K562 (cell line): ENCODE measurements around the gene SETD5. TPM values are rescaled to one million over a fixed set of nuclear protein-coding genes. Genes with fewer than 3 reads are reported as not detected.
A peak's percentile ranks its signal among the peaks of the same experiment; 100 is the strongest.

Experiments used
- CBX5 ChIP-seq: IDR thresholded peaks from 2 replicates; pipeline ENCODE4 v1.6.1; 2014; ENCODE audit warnings: low read depth, borderline replicate concordance
- CREB3L1 ChIP-seq: fragments of 450-650 bp; IDR thresholded peaks from 2 replicates; pipeline ENCODE4 v1.6.1; 2014; ENCODE audit warnings: low read depth, mild to moderate bottlenecking, moderate library complexity, borderline replicate concordance
- DACH1 ChIP-seq: fragments of 450-650 bp; IDR thresholded peaks from 2 replicates; pipeline ENCODE4 v1.6.1; 2018; ENCODE audit not compliant: partially characterized antibody
- GABPB2 ChIP-seq: fragments of 250-450 bp; sonication (Bioruptor Pico); conservative IDR thresholded peaks from 2 replicates; pipeline ENCODE4 v1.5.1; 2021; ENCODE audit warnings: mild to moderate bottlenecking
- GTF2F1 ChIP-seq: IDR thresholded peaks from 2 replicates; pipeline ENCODE4 v1.6.1; 2011; ENCODE audit warnings: low read depth, low read length, improper control_type of control experiment
- HDAC6 ChIP-seq: IDR thresholded peaks from 2 replicates; pipeline ENCODE4 v1.6.1; 2012; ENCODE audit warnings: low read depth, mild to moderate bottlenecking, control low read depth, inconsistent platforms, low read length, moderate library complexity
- HIVEP1 ChIP-seq: fragments of 250-450 bp; sonication (Bioruptor Pico); IDR thresholded peaks from 2 replicates; pipeline ENCODE4 v1.4.0; 2020; ENCODE audit warnings: mild to moderate bottlenecking
- KLF10 ChIP-seq: fragments of 250-450 bp; sonication (Bioruptor Pico); IDR thresholded peaks from 2 replicates; pipeline ENCODE4 v1.6.1; 2021; ENCODE audit warnings: matching md5 sums
- NFIC ChIP-seq: fragments of 450-650 bp; IDR thresholded peaks from 2 replicates; pipeline ENCODE4 v1.6.1; 2017; ENCODE audit warnings: mild to moderate bottlenecking, inconsistent platforms
- NR1H2 ChIP-seq: sonication (generic); formaldehyde crosslinking; IDR thresholded peaks from 2 replicates; pipeline ENCODE4 v1.4.0; 2020; ENCODE audit warnings: mild to moderate bottlenecking, missing genetic modification reagents
- PHB ChIP-seq: fragments of 250-450 bp; sonication (Bioruptor Pico); IDR thresholded peaks from 2 replicates; pipeline ENCODE4 v1.5.0; 2021
- PHF20 ChIP-seq: fragments of 450-650 bp; IDR thresholded peaks from 2 replicates; pipeline ENCODE4 v1.6.1; 2018; ENCODE audit not compliant: partially characterized antibody
- SMARCE1 ChIP-seq: fragments of 450-650 bp; IDR thresholded peaks from 2 replicates; pipeline ENCODE4 v1.7.1; 2016; ENCODE audit warnings: mild to moderate bottlenecking
- TAF7 ChIP-seq: fragments of 450-650 bp; IDR thresholded peaks from 2 replicates; pipeline ENCODE4 v1.6.1; 2016; ENCODE audit warnings: missing genetic modification characterization, missing compliant biosample characterization
- TCFL5 ChIP-seq: fragments of 250-450 bp; sonication (Bioruptor Pico); conservative IDR thresholded peaks from 2 replicates; pipeline ENCODE4 v1.6.1; 2021; ENCODE audit warnings: mild to moderate bottlenecking, moderate library complexity, matching md5 sums
- TGIF2 ChIP-seq: sonication (generic); formaldehyde crosslinking; IDR thresholded peaks from 2 replicates; pipeline ENCODE4 v1.8.1; 2022; ENCODE audit warnings: mild to moderate bottlenecking, missing genetic modification reagents, moderate library complexity
- TRIM25 ChIP-seq: fragments of 450-650 bp; IDR thresholded peaks from 2 replicates; pipeline ENCODE4 v1.7.0; 2016; ENCODE audit warnings: borderline replicate concordance
- ZFP30 ChIP-seq: fragments of 250-450 bp; sonication (Bioruptor Pico); IDR thresholded peaks from 2 replicates; pipeline ENCODE4 v1.8.0; 2022; ENCODE audit warnings: moderate library complexity, mild to moderate bottlenecking, inconsistent platforms, borderline replicate concordance
- ZNF121 ChIP-seq: sonication (generic); formaldehyde crosslinking; conservative IDR thresholded peaks from 2 replicates; pipeline ENCODE4 v1.8.0; 2022; ENCODE audit warnings: missing genetic modification reagents
- ZNF165 ChIP-seq: fragments of 250-450 bp; sonication (Bioruptor Pico); IDR thresholded peaks from 2 replicates; pipeline ENCODE4 v1.4.0; 2020; ENCODE audit warnings: borderline replicate concordance
- ZNF41 ChIP-seq: fragments of 250-450 bp; sonication (Bioruptor Pico); conservative IDR thresholded peaks from 2 replicates; pipeline ENCODE4 v1.4.0; 2020; ENCODE audit warnings: mild to moderate bottlenecking
- ZNF436 ChIP-seq: fragments of 250-450, 450-650 bp; sonication (Bioruptor Pico); formaldehyde crosslinking; IDR thresholded peaks from 2 replicates; pipeline ENCODE4 v1.7.0; 2020; ENCODE audit warnings: mild to moderate bottlenecking
- ZNF668 ChIP-seq: fragments of 250-450 bp; sonication (Bioruptor Pico); IDR thresholded peaks from 2 replicates; pipeline ENCODE4 v1.8.0; 2022; ENCODE audit warnings: mild to moderate bottlenecking, inconsistent platforms
- ZSCAN29 ChIP-seq: fragments of 450-650 bp; IDR thresholded peaks from 2 replicates; pipeline ENCODE4 v1.6.1; 2017
- ZSCAN32 ChIP-seq: fragments of 450-650 bp; formaldehyde crosslinking; IDR thresholded peaks from 2 replicates; pipeline ENCODE4 v1.4.0; 2020; ENCODE audit warnings: mild to moderate bottlenecking, moderate library complexity
- polyA plus RNA-seq, 8 experiments: library from polyadenylated mRNA; depleted of rRNA in 4 of 8; stranded (reverse) in 5 of 8; unstranded in 3 of 8; fragments of >200 nt; fragmentation: Nextera tagmentation in 2 of 8; fragmentation: Illumina TruSeq in 1 of 8; extraction: Ambion mirVana in 2 of 8; extraction: Trizol in 1 of 8; gene quantifications; 2 replicates each; pipeline versions ENCODE4 v1.2.1 to v1.2.3, GENCODE V29; 2011 to 2014; ENCODE audit warnings: inconsistent platforms in 1 of 8, missing spikeins in 1 of 8
- total RNA-seq, 7 experiments: library from RNA; depleted of rRNA in 6 of 7; stranded (reverse); fragments of >200 nt in 6 of 7; fragmentation: Illumina TruSeq in 2 of 7; extraction: Trizol in 2 of 7; gene quantifications; 2 replicates each; pipeline versions ENCODE4 v1.2.1 to v1.2.3, GENCODE V29; 2011 to 2021; ENCODE audit warnings: low replicate concordance in 1 of 7
- TF ChIP-seq, protein P1 (sequence below): fragments of 450-650 bp; IDR thresholded peaks from 2 replicates; pipeline ENCODE4 v1.6.1; 2016; ENCODE audit warnings: mild to moderate bottlenecking

The SETD5 gene
- total and polyA plus RNA-seq, 9 of the 15 experiments (the other 6 are each of a cell fraction or from before 2014, with no cell fraction given): 20.8 to 135 (median 87.2) TPM

- TF ChIP-seq ZNF668 (CRISPR knock-in tag) (no peak), ZNF165 (CRISPR knock-in tag) (no peak), ZSCAN29 (no peak), PHF20 (peak; percentile 64), SMARCE1 (peak; percentile 47), NR1H2 (CRISPR knock-in tag) (no peak), TGIF2 (CRISPR knock-in tag) (peak; percentile 79; the same call in 1 of the 2 replicates), HDAC6 (no peak), ZNF121 (CRISPR knock-in tag) (no peak), ZNF436 (CRISPR knock-in tag) (no peak; the same call in 1 of the 2 replicates), ZNF41 (CRISPR knock-in tag) (0 out of 2 replicates have a peak, but pooled peaks have one; percentile 62), GABPB2 (0 out of 2 replicates have a peak, but pooled peaks have one; percentile 70), PHB (CRISPR knock-in tag) (peak; percentile 73; the same call in 1 of the 2 replicates), TAF7 (peak; percentile 97; the same call in 1 of the 2 replicates), KLF10 (CRISPR knock-in tag) (no peak), TCFL5 (CRISPR knock-in tag) (no peak), DACH1 (no peak), NFIC (peak; percentile 76), ZFP30 (no peak), GTF2F1 (peak; percentile 48; the same call in 1 of the 2 replicates), CBX5 (no peak; the same call in 1 of the 2 replicates), TRIM25 (no peak), ZSCAN32 (no peak), HIVEP1 (CRISPR knock-in tag) (no peak), CREB3L1 (peak; percentile 100)
- TF ChIP-seq, protein P1, sequence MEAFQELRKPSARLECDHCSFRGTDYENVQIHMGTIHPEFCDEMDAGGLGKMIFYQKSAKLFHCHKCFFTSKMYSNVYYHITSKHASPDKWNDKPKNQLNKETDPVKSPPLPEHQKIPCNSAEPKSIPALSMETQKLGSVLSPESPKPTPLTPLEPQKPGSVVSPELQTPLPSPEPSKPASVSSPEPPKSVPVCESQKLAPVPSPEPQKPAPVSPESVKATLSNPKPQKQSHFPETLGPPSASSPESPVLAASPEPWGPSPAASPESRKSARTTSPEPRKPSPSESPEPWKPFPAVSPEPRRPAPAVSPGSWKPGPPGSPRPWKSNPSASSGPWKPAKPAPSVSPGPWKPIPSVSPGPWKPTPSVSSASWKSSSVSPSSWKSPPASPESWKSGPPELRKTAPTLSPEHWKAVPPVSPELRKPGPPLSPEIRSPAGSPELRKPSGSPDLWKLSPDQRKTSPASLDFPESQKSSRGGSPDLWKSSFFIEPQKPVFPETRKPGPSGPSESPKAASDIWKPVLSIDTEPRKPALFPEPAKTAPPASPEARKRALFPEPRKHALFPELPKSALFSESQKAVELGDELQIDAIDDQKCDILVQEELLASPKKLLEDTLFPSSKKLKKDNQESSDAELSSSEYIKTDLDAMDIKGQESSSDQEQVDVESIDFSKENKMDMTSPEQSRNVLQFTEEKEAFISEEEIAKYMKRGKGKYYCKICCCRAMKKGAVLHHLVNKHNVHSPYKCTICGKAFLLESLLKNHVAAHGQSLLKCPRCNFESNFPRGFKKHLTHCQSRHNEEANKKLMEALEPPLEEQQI: no peak
Observed at GRCh38 chr3:9396632-9397331, 633 bp upstream of the SETD5 start (continued).
